ENCODE data around the gene CYB561D2. TPM values are rescaled to one million over a fixed set of nuclear protein-coding genes. Genes with fewer than 3 reads are reported as not detected.

Gene CYB561D2
- total and polyA plus RNA-seq, 9 of the 15 experiments (the other 6 are each of a cell fraction or from before 2014, with no cell fraction given) = 4.2 to 16.6 (median 9.4) TPM

DNA sequence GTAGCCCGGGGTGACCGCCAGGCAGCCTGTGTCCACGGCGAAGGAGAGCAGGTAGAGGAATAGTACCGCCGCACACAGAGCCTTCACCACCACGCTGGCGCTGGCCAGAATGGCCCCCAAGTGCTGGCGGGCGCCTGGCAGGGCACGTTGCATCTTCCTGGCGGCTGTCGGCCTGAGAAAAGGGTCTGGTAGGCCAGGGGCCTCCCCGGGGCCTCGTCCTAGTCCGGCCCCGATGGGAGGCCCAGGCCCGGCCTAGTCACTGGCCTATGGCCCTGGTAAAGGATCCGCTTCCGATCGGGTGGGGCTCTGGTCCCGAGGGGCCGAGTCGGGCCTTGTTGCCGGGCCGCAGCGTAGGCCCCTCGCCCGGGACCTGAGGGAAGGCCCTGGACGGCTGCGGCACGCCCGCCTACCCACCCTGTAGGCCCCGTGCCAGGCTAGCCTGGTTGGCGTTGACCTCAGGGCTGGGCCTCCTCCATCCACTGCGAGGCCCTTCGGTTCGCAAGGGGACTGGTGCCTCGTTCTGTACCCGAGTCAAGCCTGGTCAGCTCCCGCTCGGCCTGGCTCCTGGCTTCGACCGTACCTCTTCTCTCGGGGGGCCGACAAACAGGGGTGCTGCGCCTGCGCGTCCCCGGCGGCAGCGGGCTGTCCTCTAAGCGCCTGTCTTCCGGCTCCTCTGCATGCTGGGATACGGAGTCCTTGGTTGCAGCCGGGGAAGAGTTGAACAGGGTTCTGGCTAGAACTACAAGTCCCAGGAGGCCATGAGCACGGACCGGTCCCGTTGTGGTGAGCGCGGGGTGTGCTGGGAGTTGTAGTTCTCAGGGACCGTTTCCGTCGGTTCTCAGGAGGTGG lies 8.5 kb downstream of the CYB561D2 start, which contains the start of gene TMEM115 (continued):
- TF ChIP-seq, protein P1, sequence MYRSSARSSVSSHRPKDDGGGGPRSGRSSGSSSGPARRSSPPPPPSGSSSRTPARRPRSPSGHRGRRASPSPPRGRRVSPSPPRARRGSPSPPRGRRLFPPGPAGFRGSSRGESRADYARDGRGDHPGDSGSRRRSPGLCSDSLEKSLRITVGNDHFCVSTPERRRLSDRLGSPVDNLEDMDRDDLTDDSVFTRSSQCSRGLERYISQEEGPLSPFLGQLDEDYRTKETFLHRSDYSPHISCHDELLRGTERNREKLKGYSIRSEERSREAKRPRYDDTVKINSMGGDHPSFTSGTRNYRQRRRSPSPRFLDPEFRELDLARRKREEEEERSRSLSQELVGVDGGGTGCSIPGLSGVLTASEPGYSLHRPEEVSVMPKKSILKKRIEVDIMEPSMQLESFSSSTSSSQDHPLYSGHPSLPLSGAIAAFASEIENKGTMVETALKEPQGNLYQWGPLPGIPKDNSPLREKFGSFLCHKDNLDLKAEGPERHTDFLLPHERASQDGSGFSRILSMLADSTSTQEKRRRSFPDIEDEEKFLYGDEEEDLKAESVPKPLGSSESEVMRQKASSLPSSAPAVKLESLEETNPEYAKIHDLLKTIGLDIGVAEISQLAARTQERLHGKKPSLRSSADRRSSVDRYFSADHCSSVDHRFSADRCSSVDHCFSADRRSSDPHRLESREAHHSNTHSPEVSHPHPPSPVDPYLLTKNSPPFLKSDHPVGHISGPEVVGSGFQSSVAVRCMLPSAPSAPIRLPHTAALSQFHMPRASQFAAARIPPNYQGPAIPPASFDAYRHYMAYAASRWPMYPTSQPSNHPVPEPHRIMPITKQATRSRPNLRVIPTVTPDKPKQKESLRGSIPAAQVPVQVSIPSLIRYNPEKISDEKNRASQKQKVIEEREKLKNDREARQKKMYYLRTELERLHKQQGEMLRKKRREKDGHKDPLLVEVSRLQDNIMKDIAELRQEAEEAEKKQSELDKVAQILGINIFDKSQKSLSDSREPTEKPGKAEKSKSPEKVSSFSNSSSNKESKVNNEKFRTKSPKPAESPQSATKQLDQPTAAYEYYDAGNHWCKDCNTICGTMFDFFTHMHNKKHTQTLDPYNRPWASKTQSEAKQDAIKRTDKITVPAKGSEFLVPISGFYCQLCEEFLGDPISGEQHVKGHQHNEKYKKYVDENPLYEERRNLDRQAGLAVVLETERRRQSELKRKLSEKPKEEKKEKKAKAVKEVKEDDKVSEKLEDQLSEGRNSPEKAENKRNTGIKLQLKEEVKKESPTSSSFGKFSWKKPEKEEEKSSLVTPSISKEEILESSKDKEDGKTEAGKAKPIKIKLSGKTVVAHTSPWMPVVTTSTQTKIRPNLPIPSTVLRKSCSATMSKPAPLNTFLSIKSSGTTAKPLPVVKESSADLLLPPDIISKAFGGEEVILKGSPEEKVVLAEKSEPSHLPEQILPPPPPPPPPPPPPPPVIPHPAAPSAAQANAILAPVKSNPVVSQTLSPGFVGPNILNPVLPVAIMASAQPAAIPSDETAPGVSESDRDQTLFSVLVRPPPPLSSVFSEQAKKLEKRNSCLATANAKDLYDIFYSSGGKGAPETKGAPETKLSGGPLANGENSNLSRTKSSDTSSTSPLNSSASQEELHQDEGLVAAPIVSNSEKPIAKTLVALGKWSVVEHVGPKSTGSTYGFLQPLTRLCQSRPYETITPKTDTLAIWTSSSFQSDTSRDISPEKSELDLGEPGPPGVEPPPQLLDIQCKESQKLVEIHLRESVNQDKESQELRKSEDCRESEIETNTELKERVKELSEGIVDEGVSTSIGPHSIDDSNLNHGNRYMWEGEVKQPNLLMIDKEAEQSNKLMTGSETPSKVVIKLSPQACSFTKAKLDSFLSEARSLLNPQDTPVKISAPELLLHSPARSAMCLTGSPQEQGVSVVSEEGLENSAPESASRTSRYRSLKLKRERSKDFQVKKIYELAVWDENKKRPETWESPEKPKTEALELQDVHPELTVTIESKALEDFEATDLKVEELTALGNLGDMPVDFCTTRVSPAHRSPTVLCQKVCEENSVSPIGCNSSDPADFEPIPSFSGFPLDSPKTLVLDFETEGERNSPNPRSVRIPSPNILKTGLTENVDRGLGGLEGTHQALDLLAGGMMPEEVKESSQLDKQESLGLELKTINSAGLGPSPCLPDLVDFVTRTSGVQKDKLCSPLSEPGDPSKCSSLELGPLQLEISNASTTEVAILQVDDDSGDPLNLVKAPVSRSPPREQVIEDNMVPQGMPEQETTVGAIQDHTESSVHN (IDR thresholded peaks at IDR 0.05; ENCODE audit: borderline replicate concordance in 1 of 2, low read depth in 1 of 2) = no peak
- TF ChIP-seq ETV1 (tag; conservative IDR thresholded peaks at IDR 0.05; ENCODE audit: low read depth) = peak; percentile 28; the same call in 1 of the 2 replicates
- TF ChIP-seq CAMTA2 (CRISPR knock-in tag; conservative IDR thresholded peaks at IDR 0.05) = no peak
- TF ChIP-seq, protein P2, sequence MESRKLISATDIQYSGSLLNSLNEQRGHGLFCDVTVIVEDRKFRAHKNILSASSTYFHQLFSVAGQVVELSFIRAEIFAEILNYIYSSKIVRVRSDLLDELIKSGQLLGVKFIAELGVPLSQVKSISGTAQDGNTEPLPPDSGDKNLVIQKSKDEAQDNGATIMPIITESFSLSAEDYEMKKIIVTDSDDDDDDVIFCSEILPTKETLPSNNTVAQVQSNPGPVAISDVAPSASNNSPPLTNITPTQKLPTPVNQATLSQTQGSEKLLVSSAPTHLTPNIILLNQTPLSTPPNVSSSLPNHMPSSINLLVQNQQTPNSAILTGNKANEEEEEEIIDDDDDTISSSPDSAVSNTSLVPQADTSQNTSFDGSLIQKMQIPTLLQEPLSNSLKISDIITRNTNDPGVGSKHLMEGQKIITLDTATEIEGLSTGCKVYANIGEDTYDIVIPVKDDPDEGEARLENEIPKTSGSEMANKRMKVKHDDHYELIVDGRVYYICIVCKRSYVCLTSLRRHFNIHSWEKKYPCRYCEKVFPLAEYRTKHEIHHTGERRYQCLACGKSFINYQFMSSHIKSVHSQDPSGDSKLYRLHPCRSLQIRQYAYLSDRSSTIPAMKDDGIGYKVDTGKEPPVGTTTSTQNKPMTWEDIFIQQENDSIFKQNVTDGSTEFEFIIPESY (CRISPR knock-in tag; IDR thresholded peaks at IDR 0.05) = no peak
- no peak for TF ChIP-seq MTA2 (IDR thresholded peaks at IDR 0.05; ENCODE audit: low read depth)
- no peak for TF ChIP-seq NFXL1 (CRISPR knock-in tag; IDR thresholded peaks at IDR 0.05)
- TF ChIP-seq, protein P3, sequence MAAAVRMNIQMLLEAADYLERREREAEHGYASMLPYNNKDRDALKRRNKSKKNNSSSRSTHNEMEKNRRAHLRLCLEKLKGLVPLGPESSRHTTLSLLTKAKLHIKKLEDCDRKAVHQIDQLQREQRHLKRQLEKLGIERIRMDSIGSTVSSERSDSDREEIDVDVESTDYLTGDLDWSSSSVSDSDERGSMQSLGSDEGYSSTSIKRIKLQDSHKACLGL (CRISPR knock-in tag; IDR thresholded peaks at IDR 0.05; ENCODE audit: borderline replicate concordance, poor library complexity, severe bottlenecking) = no peak
- TF ChIP-seq, protein P4, sequence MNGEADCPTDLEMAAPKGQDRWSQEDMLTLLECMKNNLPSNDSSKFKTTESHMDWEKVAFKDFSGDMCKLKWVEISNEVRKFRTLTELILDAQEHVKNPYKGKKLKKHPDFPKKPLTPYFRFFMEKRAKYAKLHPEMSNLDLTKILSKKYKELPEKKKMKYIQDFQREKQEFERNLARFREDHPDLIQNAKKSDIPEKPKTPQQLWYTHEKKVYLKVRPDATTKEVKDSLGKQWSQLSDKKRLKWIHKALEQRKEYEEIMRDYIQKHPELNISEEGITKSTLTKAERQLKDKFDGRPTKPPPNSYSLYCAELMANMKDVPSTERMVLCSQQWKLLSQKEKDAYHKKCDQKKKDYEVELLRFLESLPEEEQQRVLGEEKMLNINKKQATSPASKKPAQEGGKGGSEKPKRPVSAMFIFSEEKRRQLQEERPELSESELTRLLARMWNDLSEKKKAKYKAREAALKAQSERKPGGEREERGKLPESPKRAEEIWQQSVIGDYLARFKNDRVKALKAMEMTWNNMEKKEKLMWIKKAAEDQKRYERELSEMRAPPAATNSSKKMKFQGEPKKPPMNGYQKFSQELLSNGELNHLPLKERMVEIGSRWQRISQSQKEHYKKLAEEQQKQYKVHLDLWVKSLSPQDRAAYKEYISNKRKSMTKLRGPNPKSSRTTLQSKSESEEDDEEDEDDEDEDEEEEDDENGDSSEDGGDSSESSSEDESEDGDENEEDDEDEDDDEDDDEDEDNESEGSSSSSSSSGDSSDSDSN (IDR thresholded peaks at IDR 0.05; ENCODE audit: borderline replicate concordance in 1 of 2, low read depth in 2 of 2, low read length in 2 of 2) = peak in 1 of 2 experiments; percentile 68; a peak in 1 of 4 replicates
- TF ChIP-seq, protein P5, sequence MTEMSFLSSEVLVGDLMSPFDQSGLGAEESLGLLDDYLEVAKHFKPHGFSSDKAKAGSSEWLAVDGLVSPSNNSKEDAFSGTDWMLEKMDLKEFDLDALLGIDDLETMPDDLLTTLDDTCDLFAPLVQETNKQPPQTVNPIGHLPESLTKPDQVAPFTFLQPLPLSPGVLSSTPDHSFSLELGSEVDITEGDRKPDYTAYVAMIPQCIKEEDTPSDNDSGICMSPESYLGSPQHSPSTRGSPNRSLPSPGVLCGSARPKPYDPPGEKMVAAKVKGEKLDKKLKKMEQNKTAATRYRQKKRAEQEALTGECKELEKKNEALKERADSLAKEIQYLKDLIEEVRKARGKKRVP (CRISPR knock-in tag; IDR thresholded peaks at IDR 0.05) = no peak
- no peak for TF ChIP-seq SOX6 (IDR thresholded peaks at IDR 0.05)
- TF ChIP-seq NFIC (IDR thresholded peaks at IDR 0.05) = peak; percentile 27; the same call in 1 of the 2 replicates
